ENCODE results near the gene CFAP77.

The CFAP77 gene

GRCh38 chr9:132390966-132391365 lies 19.0 kb upstream of the CFAP77 start:
- DNase-seq (ENCODE audit: low read depth) = no peak
- no peak overlapping the region for H3K4me3 ChIP-seq (replicated peaks; ENCODE audit: low read depth, low read length)
- TF ChIP-seq, protein P1, sequence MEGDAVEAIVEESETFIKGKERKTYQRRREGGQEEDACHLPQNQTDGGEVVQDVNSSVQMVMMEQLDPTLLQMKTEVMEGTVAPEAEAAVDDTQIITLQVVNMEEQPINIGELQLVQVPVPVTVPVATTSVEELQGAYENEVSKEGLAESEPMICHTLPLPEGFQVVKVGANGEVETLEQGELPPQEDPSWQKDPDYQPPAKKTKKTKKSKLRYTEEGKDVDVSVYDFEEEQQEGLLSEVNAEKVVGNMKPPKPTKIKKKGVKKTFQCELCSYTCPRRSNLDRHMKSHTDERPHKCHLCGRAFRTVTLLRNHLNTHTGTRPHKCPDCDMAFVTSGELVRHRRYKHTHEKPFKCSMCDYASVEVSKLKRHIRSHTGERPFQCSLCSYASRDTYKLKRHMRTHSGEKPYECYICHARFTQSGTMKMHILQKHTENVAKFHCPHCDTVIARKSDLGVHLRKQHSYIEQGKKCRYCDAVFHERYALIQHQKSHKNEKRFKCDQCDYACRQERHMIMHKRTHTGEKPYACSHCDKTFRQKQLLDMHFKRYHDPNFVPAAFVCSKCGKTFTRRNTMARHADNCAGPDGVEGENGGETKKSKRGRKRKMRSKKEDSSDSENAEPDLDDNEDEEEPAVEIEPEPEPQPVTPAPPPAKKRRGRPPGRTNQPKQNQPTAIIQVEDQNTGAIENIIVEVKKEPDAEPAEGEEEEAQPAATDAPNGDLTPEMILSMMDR (IDR thresholded peaks at IDR 0.05; ENCODE audit: low read length, missing control alignments) = no peak

DNA sequence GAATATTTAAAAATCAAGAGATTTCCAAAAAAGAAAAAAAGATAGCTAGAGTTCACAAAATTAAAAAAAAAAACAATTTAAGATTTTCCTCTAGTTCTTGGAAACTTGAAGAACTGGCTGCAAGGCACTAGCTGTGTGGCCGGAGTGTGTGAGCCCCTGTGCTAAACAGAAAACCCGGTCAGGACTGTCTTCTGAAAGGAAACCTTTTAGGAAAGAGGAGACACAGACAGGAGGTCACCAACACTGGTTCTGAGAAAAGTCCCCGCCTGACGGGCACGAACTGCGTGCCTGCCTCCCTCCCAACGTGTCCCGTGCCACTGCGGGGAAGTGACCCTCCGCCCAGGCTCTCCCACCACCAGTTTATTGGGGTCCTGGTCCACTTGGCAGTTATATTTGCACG lies 18.6 kb upstream of the CFAP77 start:
- no peak for DNase-seq (ENCODE audit: low read depth)
- TF ChIP-seq, protein P1 (IDR thresholded peaks at IDR 0.05; ENCODE audit: low read length, missing control alignments) = no peak
- H3K4me3 ChIP-seq (replicated peaks; ENCODE audit: low read depth, low read length) = no peak overlapping the region

DNA sequence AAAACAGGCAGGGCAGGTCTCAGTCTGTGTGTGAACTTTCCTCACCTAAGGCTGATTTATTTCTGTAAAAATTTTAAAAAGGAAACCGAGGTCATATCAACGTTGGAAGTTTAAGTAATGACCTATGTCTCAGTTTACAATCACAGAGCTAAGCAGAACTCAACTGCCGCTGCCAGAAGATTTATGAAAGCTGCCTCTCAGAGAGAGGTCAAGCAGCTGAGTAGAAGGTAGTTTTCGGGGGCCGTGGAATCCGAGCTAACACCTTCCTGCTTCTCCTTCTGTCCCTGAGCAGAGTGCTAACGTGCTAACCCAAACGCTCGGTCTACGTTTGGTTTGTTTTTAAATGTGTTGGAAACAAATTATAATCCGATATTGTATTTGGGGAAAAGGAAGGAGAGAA lies 14.5 kb upstream of the CFAP77 start:
- TF ChIP-seq, protein P1 (IDR thresholded peaks at IDR 0.05; ENCODE audit: low read length, missing control alignments) = no peak
- no peak for DNase-seq (ENCODE audit: low read depth)
- no peak overlapping the region for H3K4me3 ChIP-seq (replicated peaks; ENCODE audit: low read depth, low read length)

DNA sequence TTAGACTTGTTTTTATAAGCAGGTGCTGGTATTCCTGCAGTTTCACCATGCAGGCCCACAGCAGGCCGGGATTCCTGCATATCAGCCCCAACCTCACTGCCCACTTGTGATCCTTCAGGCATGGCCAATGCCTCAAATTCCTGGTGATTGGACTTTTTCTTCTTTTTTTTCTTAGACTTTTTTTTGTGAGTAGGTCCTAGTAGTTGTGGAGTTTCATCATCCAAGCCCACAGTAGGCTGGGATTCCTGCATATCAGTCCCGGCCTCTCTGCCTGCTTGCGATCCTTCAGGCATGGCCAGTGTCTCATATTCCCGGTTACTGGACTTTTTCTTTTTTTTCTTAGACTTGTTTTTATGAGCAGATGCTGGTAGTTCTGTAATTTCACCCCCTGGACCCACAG lies 8.2 kb upstream of the CFAP77 start:
- DNase-seq (ENCODE audit: low read depth) = no peak
- TF ChIP-seq, protein P1 (IDR thresholded peaks at IDR 0.05; ENCODE audit: low read length, missing control alignments) = no peak
- no peak overlapping the region for H3K4me3 ChIP-seq (replicated peaks; ENCODE audit: low read depth, low read length)

- TF ChIP-seq, protein P1 (IDR thresholded peaks at IDR 0.05; ENCODE audit: low read length, missing control alignments) = no peak
- H3K4me3 ChIP-seq (replicated peaks; ENCODE audit: low read depth, low read length) = no peak overlapping the region
- peak; percentile 71 for DNase-seq (ENCODE audit: low read depth)
Observed at GRCh38 chr9:132404228-132404881, 5.7 kb upstream of the CFAP77 start.

DNA sequence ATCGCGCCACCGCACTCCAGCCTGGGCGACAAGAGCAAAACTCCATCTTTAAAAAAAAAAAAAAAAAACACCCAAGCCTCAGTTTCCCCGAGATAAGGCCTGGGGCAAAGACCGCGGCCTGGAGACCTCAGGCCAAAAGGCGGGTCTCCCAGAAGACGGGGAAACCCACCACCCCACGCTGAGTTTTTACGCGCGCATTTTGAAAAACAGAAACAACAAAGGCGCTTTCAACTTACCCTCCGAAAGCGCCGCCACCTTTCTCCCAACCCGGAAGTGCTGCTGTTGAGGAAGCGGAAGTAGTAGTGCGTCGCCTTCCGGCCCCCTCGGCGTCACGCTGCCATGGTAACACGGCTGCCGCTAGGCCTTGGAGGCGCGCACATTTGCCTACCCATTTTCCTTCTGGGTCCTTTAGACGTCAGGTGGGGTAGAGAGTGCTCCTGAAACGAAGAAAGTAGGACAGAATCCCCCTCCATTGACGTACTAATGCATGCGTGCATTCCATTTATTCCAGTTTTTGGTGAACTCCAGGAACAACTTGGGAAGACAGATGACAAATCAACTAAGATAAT lies 3.4 kb upstream of the CFAP77 start, which contains the start of gene TTF1:
TSS of gene TTF1 (minus strand) at position 287 of the 569 bp plus-strand sequence. CDS start 4,019 bp downstream, outside the sequence.
- peak; percentile 93 for DNase-seq (ENCODE audit: low read depth)
- TF ChIP-seq, protein P1 (IDR thresholded peaks at IDR 0.05; ENCODE audit: low read length, missing control alignments) = no peak
- peak within 1 kb of the TSS; percentile 85 for H3K4me3 ChIP-seq (replicated peaks; ENCODE audit: low read depth, low read length)

- no peak for DNase-seq (ENCODE audit: low read depth)
- TF ChIP-seq, protein P1 (IDR thresholded peaks at IDR 0.05; ENCODE audit: low read length, missing control alignments) = no peak
- no peak overlapping the region for H3K4me3 ChIP-seq (replicated peaks; ENCODE audit: low read depth, low read length)
Observed at GRCh38 chr9:132407196-132407595, 2.8 kb upstream of the CFAP77 start.
